Effector CD4-positive, alpha-beta T cell (primary cell): ENCODE measurements around the gene RAE1.

Experiments
- DNase-seq: peaks from one replicate; pipeline ENCODE4 v3.0.0-alpha.2; 2020

Gene RAE1

DNA sequence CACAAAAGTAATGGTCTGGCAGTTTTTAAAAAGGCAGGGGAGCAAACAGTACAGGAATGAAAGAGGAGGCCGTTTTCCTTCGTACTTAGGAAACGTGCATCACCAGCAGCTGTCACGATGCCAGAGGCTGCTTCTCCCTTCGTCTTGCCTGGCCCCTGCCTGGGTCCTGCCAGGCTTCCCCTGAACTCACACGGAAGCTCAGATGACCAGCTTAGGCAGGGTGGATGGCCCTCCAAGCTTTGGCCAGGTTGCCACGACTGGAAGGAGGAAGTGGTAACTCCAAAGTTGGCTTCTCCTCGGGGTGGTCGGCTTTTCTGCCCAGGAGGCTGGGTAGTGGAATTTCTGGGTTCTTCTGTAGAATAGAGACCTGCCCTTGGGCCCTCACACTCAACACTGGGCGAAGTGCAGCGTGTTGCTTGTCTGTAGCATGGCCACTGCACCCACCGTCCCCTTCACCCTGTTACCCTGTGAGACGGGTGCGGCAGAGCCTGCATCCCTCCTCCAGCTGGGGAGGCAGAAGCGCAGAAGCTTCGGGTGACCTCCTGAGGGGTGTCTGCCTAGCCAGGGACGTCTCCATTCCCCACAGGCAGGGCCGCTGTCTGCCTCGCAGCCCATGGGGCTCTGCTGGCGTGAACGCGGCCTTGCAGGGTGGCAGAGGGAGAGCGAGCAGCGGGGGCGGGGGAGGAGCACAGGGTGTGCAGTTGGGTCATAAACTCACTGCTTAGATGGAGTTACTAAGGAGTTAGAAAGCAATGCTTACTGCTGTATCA is 21.7 kb downstream of the RAE1 start:
- DNase-seq, result no peak

DNA sequence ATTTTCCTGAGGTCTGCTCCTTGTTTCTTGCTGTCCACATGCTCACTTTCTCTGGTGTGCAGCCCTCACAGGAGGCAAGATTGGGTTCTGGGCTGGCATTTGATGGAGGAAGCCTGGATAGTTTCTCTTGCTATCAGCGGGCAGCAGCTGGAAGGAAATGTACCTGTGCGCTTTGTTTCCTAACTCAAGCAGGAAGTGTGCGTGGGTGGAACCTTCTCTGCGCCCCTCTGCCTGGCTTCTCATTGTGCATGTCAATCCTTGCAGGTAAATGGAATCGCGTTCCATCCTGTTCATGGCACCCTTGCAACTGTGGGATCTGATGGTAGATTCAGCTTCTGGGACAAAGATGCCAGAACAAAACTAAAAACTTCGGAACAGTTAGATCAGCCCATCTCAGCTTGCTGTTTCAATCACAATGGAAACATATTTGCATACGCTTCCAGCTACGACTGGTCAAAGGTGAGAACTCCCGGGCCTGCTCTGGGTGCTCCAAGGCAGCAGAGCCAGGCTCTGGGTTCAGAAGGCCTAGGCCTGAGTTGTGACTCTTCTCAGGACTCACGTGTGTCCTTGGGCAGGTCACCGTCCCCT is 23.4 kb downstream of the RAE1 start:
- DNase-seq, result no peak

DNA sequence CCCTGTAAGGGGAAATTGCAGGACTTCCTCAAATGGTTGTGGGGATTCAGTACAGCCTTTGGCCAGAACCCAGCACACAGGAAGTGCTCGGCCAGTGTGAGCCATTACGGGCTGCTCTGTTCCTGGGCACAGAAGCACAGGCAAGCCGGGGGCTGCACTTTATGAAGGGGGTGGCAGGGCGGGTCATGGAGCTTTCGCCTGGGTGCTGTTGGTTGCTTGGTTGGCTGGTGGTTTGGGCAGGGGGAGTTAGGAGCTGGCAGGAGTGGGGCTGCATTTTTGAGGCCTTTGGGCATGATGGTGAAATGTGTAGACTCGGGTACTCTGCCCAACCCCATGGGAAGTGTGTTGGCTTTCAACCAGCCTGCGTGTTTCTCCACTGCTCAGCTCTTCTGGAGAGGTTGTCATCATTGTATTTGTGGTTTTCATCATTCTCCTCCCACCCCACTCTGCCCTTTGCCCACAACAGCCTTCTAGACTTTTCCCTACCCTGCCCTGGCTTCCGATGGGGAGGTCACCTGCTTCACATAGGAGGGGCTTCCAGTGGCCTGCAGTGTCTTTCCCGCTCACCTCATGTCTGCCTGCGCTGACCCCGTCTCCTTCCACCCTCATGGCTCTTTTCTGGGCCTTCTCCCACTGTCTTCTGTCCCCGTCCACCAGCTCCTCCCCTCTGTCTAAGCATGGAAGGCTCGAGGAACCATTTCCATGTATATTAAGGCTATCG is 24.0 kb downstream of the RAE1 start:
- no peak for DNase-seq

DNA sequence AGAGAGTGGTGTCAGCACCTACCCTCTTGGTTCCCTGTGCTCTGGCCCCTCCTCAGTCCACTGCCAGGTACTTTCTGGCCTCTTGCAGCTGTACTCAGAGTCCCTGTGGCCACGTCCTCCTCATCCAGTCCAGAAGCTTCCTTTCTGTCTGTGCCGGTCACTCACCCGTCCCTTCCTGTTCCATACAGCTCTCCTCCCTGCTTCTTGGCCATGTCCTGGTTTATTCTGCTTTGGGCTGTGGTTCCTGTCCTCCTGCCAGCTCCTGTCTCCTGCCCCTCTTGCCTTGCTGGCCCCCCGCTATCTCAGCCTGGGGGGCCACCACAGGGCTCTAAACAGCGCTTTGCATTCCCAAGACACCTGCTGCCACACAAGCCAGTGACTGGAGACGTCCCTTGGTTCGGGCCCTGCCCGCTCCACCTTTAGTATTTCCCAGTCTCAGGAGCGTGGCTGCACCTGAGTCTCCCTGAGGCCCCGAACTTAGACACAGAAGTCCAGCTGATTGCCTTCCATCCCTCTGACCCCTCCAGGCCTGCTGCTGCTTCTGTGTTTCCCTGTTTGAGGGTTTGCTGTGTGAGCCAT is 24.7 kb downstream of the RAE1 start:
- DNase-seq, result no peak

DNA sequence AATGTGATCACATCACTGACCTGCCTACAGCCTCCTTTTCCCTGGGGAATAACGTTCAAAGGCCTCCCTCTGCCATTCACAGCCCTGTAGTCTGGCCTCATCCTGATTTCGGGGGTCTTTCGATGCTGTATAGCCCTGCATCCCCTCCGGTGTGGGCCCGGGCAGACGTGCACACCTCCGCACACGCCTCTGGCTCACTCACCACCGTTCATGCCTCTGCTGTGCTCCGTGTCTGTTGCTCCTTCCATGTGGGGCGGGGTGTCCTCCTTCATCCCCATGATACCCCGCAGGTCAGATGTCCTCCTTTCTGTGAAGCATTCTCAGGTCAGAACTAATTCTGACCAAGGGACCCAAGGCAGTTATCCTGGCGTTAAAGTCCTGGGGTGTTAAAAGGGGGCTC is 26.3 kb downstream of the RAE1 start:
- no peak for DNase-seq

DNA sequence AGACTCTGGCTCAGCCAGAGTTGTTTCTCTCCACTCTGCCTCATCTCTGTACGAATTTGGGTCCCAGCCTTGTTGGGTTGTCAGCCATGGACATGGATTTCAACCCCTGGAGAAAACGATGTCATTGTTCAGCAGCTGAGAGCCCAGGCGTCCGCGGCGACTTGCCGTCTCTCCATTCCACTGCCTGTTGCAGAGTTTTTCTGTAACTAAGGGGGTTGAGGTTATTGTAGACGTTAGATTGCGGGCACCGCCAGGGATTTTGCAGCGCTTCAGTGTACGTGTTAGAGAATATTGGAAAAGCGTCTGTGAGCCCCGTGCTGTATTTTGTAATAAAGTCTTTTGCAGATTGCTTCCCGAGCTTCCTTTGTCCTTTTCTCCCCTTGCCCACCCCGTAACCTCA is 27.1 kb downstream of the RAE1 start:
- DNase-seq, result no peak

DNA sequence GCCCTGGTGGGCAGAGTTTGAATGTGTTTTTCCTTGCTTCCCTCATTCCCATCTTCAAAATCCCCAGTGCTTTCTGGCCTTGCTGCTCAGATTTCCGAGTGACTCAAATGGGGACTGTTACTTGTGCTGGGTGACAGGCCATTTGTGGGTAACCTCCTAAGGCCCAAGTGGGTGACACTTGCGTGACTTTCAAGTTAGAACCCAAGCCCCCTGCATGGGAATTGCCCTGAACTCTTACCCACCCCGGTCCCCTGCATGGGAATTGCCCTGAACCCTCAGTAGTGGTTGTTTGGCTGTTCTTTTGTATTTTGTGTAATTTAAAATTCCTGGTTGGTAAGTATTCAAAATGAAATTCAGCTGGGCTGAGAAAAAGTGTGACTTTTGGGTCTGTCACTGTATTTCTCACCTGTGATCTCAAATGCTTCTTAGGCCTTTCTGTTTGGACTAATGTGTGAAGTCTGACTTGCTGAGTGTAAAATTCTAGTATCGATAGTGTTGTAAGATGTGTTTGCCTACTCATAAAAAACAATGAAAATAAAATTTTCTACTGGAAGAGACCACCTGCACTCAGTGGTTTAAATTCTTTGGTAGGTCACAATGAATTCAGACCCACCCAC is 27.7 kb downstream of the RAE1 start:
- DNase-seq, result no peak

DNA sequence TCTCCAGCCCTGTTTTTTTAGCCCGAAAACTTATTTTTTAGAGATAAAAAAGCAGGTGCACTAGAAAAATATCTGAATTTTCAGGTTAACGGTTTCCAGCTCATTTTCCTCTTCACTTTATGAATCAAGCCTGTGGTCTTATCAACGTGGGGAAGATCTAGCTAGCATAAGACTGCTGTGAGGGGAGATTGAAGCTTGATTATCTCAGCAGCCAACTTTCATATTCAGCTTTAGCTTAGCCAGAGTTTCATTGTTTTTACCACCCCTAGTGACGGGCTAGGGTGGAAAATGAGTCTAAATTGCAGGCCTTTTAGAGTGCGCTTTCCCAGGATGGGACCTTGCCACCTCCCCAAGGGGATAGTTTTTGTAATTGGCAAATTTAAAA is 28.2 kb downstream of the RAE1 start:
- DNase-seq, result no peak

DNA sequence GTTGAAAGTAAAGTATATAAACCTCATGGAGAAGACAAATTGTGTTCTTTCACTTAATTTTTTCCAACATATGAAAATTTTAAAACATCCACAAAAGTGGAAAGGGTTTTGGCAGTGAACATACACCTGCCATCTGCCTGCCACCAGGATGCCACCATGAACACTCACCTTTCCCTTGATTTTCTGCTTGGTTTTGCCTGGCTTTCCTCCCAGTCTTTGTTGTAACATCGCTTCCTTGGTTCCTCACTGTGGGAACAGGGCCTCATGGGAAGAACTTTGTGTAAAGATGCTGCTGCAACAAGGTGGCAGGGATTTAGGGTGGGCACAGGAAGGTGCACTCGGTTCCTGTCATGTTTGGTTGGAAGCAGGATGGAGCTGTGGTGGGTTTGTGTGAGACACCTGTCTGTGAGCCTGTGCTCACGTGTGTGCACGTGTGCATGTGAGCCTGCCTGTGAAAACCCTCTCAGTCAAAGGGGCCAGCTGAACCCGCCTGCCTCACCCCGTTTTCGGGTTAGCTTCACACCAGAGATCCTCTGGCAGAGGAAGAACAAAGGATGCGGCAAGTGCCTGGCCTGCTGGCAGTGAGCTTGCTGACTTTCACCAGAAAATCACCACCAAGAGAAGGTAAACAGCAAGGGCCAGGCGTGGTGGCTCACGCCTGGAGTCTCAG is 29.2 kb downstream of the RAE1 start:
- no peak for DNase-seq

DNA sequence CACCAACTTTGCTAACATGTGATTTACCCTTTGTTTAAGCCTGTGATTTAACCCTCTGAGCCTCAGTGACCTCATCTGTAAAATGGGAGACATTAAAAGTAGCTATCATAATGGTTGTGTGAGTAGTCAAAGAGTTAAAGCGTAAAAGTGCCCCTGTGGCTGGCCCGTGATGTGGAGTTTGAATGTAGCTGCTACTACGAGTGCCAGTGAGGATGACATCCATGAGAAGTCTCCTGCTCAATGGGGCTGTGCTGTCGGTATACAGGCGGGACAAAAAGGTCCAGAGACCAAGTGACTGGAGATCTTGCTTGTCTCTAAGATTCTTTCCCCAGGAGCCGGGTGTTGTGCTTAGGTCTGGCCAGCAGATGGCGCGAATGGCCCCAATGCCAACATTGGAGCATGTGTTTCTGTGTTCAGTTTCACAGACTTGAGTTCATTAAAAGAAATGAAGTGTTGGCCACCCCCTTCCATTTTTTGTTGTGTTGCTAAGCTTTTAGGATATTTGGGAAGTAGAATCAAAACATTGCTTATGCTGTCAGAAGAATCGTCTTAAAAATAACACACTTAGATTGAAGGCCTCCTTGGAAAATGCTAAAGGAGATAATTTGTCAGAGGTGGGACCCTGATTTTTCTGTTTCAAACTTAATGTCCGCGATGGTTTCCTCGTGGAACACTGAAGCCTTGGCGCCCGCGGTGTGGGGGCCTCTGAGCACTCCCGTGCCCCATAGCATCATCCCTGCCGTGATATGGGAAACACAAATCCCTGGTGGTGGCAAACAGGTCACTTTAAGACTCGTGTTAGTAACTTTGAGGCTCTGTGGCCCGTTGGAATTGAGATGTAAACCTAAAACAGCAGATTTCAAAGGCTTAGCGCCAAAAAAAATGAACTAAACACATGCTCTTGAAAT is 30.8 kb downstream of the RAE1 start:
- peak; percentile 83 for DNase-seq

DNA sequence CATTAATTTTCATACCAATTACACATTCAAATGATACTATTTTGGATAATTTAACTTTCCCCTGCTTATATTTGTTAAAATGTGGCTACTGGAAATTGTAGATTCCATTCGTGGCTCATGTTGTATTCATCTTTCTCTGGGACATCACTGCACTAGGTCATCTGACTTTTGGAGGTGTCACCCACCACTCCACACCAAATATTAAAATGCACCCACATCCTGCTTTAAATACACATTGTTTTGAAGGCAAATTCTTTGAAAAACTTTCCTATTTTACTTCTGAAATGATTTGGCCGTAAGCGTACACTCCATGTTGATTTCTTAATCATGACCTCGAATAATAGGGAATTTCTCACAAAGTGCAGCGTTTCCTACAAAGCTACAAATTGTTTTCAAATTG is 31.5 kb downstream of the RAE1 start:
- DNase-seq, result no peak

DNA sequence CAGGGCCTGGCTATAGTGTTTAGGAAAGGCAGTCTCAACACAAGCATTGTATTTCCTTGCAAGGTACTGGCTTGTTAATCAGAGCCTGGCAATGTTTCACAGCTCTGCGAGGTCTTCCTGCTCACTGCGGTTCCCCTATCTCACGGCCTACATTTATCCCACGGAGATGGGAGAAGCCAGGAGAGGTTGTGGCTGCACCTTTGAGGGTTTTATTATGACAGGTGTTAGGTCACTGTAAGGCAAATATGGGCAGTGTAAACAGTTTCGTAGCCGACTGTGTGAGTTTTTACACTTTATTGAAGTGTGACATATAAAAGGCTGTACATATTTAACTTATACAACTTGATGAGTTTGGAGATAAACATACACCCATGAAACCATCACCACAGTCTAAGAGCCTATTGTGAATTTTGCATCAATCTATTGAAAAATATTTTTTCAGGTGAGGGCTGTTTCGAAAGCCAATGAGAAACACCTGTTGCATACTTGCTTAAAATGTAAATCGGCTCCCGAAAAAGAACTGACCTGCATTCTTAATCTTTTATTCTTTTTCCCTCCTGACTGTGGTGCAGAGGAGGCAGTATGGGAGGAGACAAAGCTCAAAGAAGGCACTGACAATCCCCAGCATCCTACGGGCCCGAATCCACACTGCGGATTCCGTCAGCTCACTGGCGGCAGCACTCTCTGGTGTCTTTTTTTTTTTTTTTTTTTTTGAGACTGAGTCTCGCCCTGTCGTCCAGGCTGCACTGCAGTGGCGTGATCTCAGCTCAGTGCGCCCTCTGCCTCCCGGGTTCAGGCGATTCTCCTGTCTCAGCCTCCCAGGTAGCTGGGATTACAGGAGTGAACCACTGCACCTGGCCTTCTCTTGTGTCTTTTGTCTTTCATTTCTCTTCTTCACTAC is 32.6 kb downstream of the RAE1 start:
- DNase-seq, result no peak

DNA sequence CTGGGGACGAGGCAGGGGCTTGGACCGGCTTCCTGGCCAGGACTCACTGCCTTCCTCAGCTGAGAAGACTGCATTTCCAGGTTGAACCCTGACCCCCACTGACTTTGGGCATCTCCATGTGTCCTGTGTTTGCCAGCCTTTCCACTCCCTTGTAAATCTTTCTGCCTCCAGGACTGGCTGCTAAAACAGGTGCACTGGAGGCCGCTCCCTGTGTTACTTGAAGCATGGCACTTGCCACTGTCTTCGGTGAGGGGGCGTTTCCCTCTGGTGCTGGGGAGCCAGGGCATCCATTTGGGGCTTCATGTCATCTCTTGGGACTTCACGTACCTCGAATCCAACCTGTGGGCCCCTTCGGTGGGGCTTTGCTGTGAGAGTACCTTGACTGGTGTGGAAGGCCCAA is 33.4 kb downstream of the RAE1 start:
- no peak for DNase-seq

DNA sequence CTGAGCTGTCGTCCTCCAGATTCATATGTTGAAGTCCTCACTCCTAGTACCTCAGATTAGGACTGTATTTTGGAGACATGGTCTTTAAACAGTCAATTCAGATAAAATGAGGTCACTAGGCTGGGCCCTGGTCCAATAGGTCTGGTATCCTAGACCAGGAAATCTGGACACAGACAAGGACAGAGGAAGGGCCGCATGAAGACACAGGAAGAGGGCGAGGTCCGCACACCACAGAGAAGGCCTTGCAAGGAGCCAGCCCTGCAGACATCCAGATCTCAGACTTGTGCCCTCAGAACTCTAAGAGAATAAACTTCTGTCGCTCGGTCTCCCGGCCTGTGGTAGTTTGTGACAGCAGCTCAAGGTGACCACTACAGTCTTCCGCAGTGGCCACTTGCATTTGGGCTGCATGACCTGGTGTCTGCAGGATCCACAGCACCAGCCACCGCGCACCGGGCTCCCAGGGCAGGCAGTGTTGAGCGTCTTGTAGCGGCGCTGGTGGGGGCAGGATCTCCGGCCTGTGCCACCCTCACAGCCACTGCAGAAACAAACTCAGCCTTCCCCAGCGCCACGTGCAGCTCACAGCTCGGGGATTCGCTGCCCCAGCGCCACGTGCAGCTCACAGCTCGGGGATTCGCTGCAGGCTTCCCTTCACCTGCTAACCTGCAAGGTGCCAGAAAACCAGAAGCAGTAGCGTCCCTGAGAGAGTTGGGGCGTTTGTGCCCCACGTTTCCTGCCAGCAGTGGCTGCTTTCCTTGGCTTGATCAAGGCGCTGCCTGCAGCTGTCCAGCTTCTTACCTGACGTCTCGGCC is 34.1 kb downstream of the RAE1 start:
- DNase-seq, result no peak

DNA sequence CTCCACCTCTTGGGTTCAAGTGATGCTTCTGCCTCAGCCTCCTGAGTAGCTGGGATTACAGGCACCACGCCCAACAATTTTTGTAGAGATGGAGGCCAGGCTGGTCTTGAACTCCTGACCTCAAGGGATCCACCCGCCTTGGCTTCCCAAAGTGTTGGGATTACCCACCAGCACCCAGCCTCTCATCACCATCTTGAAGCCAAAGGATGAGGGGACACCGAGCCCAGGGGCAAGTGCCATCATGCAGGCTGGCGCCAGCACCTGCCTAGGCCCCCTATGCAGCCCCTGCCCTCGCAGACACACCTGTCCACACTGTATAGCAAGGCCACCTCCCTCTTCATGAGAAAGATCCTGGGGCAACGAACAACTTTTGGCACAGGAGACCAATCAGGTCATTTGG is 34.9 kb downstream of the RAE1 start:
- no peak for DNase-seq

DNA sequence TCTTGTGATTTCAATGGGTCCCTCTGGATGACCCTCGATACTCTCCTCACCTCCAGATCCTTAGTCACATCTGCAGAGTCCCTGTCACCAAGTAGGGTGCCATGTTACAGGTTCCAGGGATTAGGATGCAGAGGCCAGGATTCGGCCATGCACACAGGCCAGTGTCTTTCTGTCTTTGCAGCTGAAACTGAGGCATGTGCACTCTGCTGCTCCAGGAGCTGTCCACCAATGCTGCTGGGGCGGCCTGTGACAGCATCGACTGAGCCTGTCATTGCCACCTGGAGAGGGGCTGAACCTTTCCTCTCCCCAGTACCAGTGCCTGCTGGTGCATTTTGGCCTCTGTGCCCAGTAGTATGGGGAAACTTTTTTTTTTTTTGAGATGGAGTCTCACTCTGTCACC is 35.7 kb downstream of the RAE1 start:
- DNase-seq, result no peak

DNA sequence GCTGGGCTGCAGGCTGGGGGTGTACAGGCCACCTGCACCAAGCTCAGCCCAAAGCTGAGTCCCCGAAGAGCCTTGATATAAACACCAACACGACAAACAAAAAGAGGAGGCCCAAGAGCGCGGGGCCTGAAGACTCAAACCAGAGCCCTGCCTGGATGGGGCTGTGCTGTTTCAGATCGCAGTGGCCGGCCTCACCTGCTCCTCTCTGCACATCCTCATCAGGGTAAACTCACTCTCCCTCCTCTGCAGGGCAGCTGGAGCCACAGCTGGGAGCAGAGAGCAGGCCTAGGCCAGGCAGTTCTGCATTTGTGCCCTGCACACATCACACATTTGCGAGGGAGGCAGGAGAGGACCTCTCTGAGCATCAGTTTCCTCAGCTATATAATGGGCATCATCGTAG is 36.4 kb downstream of the RAE1 start:
- no peak for DNase-seq

DNA sequence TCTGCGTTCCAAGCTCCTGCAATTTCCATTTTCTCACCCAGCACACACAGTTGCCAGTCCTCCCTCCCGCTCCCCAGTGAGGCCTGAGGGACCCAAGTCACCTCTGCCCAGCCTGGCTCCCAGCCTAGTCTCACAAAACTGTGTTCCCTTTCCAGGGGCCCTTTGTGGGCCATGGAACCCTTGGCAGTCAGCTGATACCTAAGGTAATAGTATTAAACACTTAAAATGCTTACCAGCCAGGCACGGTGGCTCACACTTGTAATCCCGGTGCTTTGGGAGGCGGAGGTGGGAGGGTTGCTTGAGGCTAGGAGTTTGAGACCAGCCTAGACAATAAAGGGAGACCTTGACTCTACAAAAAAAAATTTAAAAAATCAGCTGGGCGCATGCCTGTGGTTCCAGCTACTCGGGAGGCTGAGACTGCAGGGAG is 36.9 kb downstream of the RAE1 start:
- no peak for DNase-seq

DNA sequence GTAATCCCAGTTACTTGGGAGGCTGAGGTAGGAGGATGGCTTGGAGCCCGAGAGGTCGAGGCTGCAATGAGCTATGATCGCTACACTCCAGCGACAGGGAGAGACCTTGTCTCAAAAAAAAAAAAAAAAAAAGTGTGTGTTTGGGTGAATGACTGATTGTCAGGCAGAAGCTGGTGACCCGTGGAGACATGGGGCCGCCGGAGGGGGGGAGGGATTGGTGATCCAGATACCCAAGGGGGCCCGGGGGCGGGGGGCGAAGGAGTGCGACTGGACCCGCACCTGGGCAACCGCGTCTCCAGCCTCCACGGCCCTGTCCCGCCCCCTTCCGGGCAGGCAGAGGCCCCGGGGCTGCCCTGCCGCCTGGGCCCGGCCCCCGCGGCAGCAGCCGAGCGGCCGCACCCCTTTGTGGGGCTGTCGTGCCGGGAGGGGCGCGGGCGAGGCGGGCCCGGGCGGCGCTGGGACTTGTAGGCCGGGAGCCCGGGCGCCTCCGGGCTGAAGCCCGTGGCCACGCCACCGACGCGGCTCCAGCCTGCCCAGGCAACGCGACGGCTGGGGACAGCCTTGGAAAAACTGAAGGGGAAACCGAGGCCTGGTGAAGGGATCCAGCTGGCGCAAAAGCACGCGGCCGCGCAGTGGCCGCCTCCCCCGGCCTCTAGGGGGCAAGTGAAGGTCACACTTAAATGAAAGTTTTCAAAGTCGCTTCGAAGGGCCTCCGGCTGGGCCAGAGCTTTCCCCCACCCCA is 38.1 kb downstream of the RAE1 start:
- DNase-seq, result peak; percentile 43
